Upper lobe of left lung (tissue), 6 donors: ENCODE results near the gene NPW. TPM values are rescaled to one million over a fixed set of nuclear protein-coding genes. Genes with fewer than 3 reads are reported as not detected.

Experiments used
- ATAC-seq, 2 donors: fragments of 200-7000 bp; cut with Tn5 transposase; one replicate each; pipeline ENCODE4 v1.9.1; 2022; ENCODE audit warnings: mild to moderate bottlenecking in 2 of 2, moderate library complexity in 2 of 2; ENCODE audit not compliant: low FRiP score in 2 of 2
- DNase-seq, 2 donors: peaks; one replicate each; pipeline ENCODE4 v3.0.0-alpha.2; 2019 to 2020
- H3K27ac ChIP-seq, 4 donors: fragments of 200-600 bp; sonication (generic); one replicate each; pipeline ENCODE4 v1.5.1; 2016 to 2019
- H3K27me3 ChIP-seq, 4 donors: fragments of 200-600 bp; sonication (generic); one replicate each; pipeline ENCODE4 v1.5.1; 2017 to 2019
- H3K36me3 ChIP-seq, 4 donors: fragments of 200-600 bp; sonication (generic); one replicate each; pipeline ENCODE4 v1.5.1; 2016 to 2019
- H3K4me1 ChIP-seq, 4 donors: fragments of 200-600 bp; sonication (generic); one replicate each; pipeline ENCODE4 v1.5.1; 2018 to 2019
- H3K4me3 ChIP-seq, 4 donors: fragments of 200-600 bp; sonication (generic); one replicate each; pipeline ENCODE4 v1.5.1; 2017 to 2019; ENCODE audit warnings: mild to moderate bottlenecking in 2 of 4, moderate library complexity in 1 of 4
- H3K9me3 ChIP-seq, 4 donors: fragments of 200-600 bp; sonication (generic); one replicate each; pipeline ENCODE4 v1.5.1; 2018 to 2019
- EP300 ChIP-seq, 4 donors: sonication (generic); formaldehyde crosslinking; IDR thresholded peaks; one replicate each; pipeline ENCODE4 v1.5.1; 2017; ENCODE audit warnings: antibody characterized with exemption in 4 of 4, control low read depth in 2 of 4
- POLR2A ChIP-seq, 4 donors: fragments of 450-650 bp; IDR thresholded peaks; one replicate each; pipeline ENCODE4 v1.5.1; 2016 to 2017; ENCODE audit warnings: antibody characterized with exemption in 4 of 4, mild to moderate bottlenecking in 2 of 4
- POLR2AphosphoS5 ChIP-seq, 2 donors: sonication (generic); formaldehyde crosslinking; IDR thresholded peaks; one replicate each; pipeline ENCODE4 v1.5.1; 2017; ENCODE audit warnings: antibody characterized with exemption in 2 of 2
- WGBS, 2 donors: methylation state at CpG; one replicate each; pipeline ENCODE4 v1.1.5; 2017 to 2018; 5-methylcytosine and 5-hydroxymethylcytosine counted together
- total RNA-seq, 6 donors: library from RNA; depleted of rRNA in 4 of 6; stranded (reverse); fragments of >200 nt in 4 of 6; gene quantifications; one replicate each; pipeline versions ENCODE4 v1.1.0 to v1.2.1, GENCODE V29; 2016 to 2021
- TF ChIP-seq, protein P1 (sequence below), 6 experiments: fragments of 450-650 bp in 4 of 6; fragments of 200-600 bp in 2 of 6; sonication (generic) in 2 of 6; IDR thresholded peaks; one replicate each; pipeline ENCODE4 v1.5.1; 2016 to 2019; ENCODE audit warnings: antibody characterized with exemption in 6 of 6
- donor health status: DM: no; HTN: no; CAD: no; lungs with moderate emphysema.
- donor health status: DM: no; HTN: yes; CAD: no; lungs with severe emphysema.

The NPW gene
- total RNA-seq, 6 donors from 2014 or later = 0.67 to 0.80 TPM; not detected in 4

DNA sequence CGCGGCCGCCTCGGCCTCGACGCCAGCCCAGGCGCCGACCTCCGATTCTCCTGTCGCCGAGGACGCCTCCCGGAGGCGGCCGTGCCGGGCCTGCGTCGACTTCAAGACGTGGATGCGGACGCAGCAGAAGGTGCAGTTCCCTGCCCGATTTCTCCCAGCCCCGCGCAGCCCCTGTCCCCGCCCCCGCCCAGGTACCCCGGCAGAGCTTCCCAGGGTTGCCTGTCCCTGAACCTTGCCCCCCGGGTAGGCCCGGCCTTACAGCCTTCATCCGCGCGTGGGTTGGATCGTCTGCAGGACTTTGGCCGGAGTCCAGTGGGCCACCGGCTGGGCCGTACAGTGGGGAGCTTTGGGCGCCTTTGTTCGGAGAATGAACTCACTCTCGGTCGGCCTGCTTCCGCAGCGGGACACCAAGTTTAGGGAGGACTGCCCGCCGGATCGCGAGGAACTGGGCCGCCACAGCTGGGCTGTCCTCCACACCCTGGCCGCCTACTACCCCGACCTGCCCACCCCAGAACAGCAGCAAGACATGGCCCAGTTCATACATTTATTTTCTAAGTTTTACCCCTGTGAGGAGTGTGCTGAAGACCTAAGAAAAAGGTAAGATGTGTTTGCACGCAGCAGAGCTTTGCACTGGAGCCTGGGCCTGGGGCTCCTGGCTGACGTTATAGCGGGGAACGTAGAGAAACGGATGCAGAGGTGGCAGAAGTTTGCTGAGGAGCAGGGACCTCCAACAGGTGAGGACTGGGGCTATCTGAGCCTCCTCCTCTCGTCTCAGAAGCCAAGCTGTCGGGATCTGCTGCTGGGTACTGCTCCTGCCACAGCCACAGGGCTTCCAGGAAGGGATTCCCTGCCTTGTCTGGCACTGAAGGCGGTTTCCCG is 35.0 kb upstream of the NPW start:
- ATAC-seq (peak in 1 of 2 donors; percentile 3), DNase-seq (no peak)
- WGBS, 2 donors = 17 to 37% methylated on average over 17 to 39 of the region's 58 CpGs
- Histone ChIP-seq H3K36me3 (peaks cover 0 to 18% (median 16%) of the 10 kb centered on the region in 4 donors), H3K9me3 (no peaks in the 10 kb centered on the region), H3K4me1 (peaks cover 17 to 51% (median 29%) of the 10 kb centered on the region in 4 donors), H3K27ac (peak overlapping the region; percentile 80 to 88 (median 86)), H3K4me3 (peak overlapping the region; percentile 84 to 96 (median 88)), H3K27me3 (peaks cover 0 to 26% (median 16%) of the 10 kb centered on the region in 4 donors)
- TF ChIP-seq, protein P1, sequence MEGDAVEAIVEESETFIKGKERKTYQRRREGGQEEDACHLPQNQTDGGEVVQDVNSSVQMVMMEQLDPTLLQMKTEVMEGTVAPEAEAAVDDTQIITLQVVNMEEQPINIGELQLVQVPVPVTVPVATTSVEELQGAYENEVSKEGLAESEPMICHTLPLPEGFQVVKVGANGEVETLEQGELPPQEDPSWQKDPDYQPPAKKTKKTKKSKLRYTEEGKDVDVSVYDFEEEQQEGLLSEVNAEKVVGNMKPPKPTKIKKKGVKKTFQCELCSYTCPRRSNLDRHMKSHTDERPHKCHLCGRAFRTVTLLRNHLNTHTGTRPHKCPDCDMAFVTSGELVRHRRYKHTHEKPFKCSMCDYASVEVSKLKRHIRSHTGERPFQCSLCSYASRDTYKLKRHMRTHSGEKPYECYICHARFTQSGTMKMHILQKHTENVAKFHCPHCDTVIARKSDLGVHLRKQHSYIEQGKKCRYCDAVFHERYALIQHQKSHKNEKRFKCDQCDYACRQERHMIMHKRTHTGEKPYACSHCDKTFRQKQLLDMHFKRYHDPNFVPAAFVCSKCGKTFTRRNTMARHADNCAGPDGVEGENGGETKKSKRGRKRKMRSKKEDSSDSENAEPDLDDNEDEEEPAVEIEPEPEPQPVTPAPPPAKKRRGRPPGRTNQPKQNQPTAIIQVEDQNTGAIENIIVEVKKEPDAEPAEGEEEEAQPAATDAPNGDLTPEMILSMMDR (IDR thresholded peaks at IDR 0.05) = no peak
- no peak for TF ChIP-seq POLR2A (IDR thresholded peaks at IDR 0.05)
- TF ChIP-seq EP300 (IDR thresholded peaks at IDR 0.05) = no peak
- TF ChIP-seq POLR2AphosphoS5 (IDR thresholded peaks at IDR 0.05) = no peak

DNA sequence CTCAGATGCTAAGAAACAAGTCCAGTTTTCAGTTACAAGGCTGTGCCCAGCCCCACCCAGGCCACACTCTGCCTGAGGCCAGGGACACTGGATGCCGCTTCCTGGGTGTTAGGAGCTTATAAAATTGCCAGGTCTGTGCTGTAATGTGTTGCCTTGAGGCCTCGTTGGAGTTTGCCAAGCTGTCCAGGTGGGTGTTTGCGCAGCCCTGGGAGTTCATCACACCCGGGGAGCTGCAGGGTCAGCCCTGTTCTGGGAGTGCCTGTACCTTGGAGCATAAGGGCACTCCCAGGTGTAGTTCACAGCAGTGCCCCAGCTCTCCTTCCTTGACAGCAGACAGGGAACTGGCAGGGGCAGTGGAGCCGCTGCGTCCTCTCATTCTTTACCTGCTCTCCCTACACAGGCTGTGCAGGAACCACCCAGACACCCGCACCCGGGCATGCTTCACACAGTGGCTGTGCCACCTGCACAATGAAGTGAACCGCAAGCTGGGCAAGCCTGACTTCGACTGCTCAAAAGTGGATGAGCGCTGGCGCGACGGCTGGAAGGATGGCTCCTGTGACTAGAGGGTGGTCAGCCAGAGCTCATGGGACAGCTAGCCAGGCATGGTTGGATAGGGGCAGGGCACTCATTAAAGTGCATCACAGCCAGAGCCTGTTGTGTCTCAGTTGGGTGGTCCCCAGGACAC is 34.0 kb upstream of the NPW start:
- H3K9me3 ChIP-seq = no peaks in the 10 kb centered on the region
- H3K4me1 ChIP-seq = peaks cover 27 to 51% (median 31%) of the 10 kb centered on the region in 4 donors
- H3K27me3 ChIP-seq = peaks cover 0 to 26% (median 15%) of the 10 kb centered on the region in 4 donors
- no peak for TF ChIP-seq EP300 (IDR thresholded peaks at IDR 0.05)
- TF ChIP-seq POLR2A (IDR thresholded peaks at IDR 0.05) = no peak
- no peak for TF ChIP-seq POLR2AphosphoS5 (IDR thresholded peaks at IDR 0.05)
- TF ChIP-seq, protein P1 (IDR thresholded peaks at IDR 0.05) = no peak
- peaks cover 0 to 18% (median 16%) of the 10 kb centered on the region in 4 donors for H3K36me3 ChIP-seq
- DNase-seq = peak in 1 of 2 donors; percentile 53
- 94% methylated on average over 8 to 14 of the region's 14 CpGs for WGBS, 2 donors
- no peak overlapping the region for H3K4me3 ChIP-seq
- ATAC-seq = no peak
- no peak overlapping the region for H3K27ac ChIP-seq

DNA sequence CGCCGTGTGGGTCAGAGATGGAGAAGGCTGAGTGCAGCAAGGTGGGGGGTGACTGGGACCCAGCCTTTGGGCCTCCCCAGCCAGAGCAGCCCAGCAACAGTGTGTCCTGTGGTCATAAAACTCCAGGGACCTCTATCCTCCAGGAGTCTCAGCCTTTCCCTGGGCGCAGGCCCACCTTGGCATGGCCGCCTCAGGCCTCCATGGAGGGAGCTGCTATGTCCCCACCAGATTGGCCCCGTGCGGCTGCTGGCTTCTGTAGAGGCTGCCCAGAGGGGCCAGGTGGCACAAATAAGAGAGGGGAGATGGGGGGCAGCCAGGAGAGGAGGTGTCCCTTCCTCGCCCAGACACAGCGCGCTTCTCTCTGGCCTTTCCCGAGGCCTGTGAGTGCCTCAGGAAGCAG is 32.4 kb upstream of the NPW start:
- peaks cover 0 to 2% (median 0%) of the 10 kb centered on the region in 4 donors for H3K9me3 ChIP-seq
- peaks cover 41 to 57% (median 45%) of the 10 kb centered on the region in 4 donors for H3K4me1 ChIP-seq
- no peak overlapping the region for H3K27ac ChIP-seq
- TF ChIP-seq, protein P1 (IDR thresholded peaks at IDR 0.05) = no peak
- TF ChIP-seq POLR2AphosphoS5 (IDR thresholded peaks at IDR 0.05) = no peak
- TF ChIP-seq EP300 (IDR thresholded peaks at IDR 0.05) = no peak
- peaks cover 0 to 30% (median 21%) of the 10 kb centered on the region in 4 donors for H3K27me3 ChIP-seq
- WGBS, 2 donors = 86 to 96% methylated on average over 10 of the region's 10 CpGs
- H3K36me3 ChIP-seq = peaks cover 0 to 18% (median 16%) of the 10 kb centered on the region in 4 donors
- ATAC-seq = no peak
- DNase-seq = peak in 1 of 2 donors; percentile 68
- no peak overlapping the region for H3K4me3 ChIP-seq

DNA sequence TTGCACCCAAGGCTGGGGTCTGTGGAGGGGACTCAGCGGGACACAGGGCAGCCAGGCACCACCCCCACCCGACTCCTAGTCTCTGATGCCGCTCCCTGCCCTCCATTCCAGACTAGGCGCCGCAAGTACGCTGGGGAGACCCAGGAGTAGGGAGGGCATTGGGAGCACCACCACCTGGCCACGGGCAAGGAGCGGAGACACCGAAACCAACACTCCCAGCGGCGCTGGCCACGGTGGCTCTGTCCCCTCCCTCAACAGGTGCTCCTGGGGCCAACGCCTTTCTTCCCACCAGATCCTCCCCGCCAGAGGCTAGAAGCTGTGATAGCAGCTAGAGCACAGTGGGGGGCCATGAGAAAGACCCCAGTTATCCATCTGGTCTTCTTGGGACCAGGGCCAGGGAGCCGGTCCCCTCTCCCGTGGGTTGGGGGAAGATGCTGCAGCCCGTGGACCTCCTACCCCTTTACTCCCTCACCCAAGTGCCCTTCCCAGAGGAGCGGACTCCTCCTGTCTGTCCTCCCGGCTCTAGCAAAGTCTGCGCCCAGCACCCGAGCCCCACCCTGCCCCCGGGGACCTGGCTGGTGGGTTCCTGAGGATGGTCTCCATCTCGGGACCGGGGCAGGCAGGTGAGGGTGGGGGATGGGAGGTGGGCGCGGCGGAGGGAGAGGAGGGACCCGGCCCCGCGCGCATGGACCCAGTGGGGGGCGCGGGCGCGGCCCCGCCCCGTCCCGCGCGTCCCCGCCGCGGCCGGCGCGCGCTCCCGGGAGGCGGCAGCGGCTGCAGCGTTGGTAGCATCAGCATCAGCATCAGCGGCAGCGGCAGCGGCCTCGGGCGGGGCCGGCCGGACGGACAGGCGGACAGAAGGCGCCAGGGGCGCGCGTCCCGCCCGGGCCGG is 30.1 kb upstream of the NPW start, which contains the start of gene SYNGR3:
TSS of gene SYNGR3 (plus strand) at position 762 of the 892 bp plus-strand sequence. CDS start 133 bp downstream, outside the sequence.
- Histone ChIP-seq H3K4me1 (peaks cover 36 to 52% (median 39%) of the 10 kb centered on the region in 4 donors), H3K4me3 (peak within 1 kb of the TSS in 3 of 4 donors; percentile 31 to 46 (median 31)), H3K27me3 (peaks cover 0 to 30% (median 21%) of the 10 kb centered on the region in 4 donors), H3K27ac (peak within 1 kb of the TSS in 1 of 4 donors; percentile 18), H3K9me3 (peaks cover 0 to 8% (median 2%) of the 10 kb centered on the region in 4 donors), H3K36me3 (peaks cover 0 to 18% (median 16%) of the 10 kb centered on the region in 4 donors)
- WGBS, 2 donors = 7 to 18% methylated on average over 8 to 20 of the region's 67 CpGs
- DNase-seq = peak in 1 of 2 donors; percentile 88
- TF ChIP-seq POLR2AphosphoS5 (IDR thresholded peaks at IDR 0.05) = no peak
- TF ChIP-seq, protein P1 (IDR thresholded peaks at IDR 0.05) = no peak
- no peak for TF ChIP-seq EP300 (IDR thresholded peaks at IDR 0.05)
- no peak for TF ChIP-seq POLR2A (IDR thresholded peaks at IDR 0.05)
- no peak for ATAC-seq
